Neural cell (in vitro differentiated cells): ENCODE data around the gene HRK. TPM values are rescaled to one million over a fixed set of nuclear protein-coding genes. Genes with fewer than 3 reads are reported as not detected.

ENCODE experiments used
- H2AFZ ChIP-seq: fragments of 200-600, 300-800 bp; sonication (generic), shearing (Covaris generic); 2 replicates; pipeline ENCODE4 v1.6.0; 2014; ENCODE audit warnings: low read depth, mild to moderate bottlenecking, antibody characterized with exemption, low read length, moderate library complexity
- H3F3A ChIP-seq: fragments of 200-600 bp; shearing (Covaris generic); 2 replicates; pipeline ENCODE4 v1.6.1; 2016; ENCODE audit warnings: mild to moderate bottlenecking, moderate library complexity, mixed read lengths, antibody characterized with exemption, low read length; ENCODE audit not compliant: insufficient read depth, poor library complexity, severe bottlenecking
- H3K27ac ChIP-seq: fragments of 200-600, 300-800 bp; sonication (generic), shearing (Covaris generic); 2 replicates; pipeline ENCODE4 v1.5.1; 2014; ENCODE audit warnings: mild to moderate bottlenecking, low read length, moderate library complexity
- H3K27me3 ChIP-seq: fragments of 300-800, 200-600 bp; sonication (generic), shearing (Covaris generic); 2 replicates; pipeline ENCODE4 v1.6.0; 2014; ENCODE audit warnings: mild to moderate bottlenecking, low read depth, low read length, moderate library complexity; ENCODE audit not compliant: insufficient read depth
- H3K36me3 ChIP-seq: fragments of 300-800, 200-600 bp; sonication (generic), shearing (Covaris generic); 2 replicates; pipeline ENCODE4 v1.5.1; 2014; ENCODE audit warnings: mild to moderate bottlenecking, antibody characterized with exemption, low read length, moderate library complexity; ENCODE audit not compliant: insufficient read depth
- H3K4me2 ChIP-seq: fragments of 300-800, 200-600 bp; sonication (generic), shearing (Covaris generic); 2 replicates; pipeline ENCODE4 v1.6.0; 2014; ENCODE audit warnings: mild to moderate bottlenecking, low read length
- H3K4me3 ChIP-seq: fragments of 300-800, 200-600 bp; sonication (generic), shearing (Covaris generic); 2 replicates; pipeline ENCODE4 v1.5.1; 2014; ENCODE audit warnings: mild to moderate bottlenecking, low read length, moderate library complexity
- H3K79me2 ChIP-seq: fragments of 200-600 bp; shearing (Covaris generic); replicated peaks from 2 replicates; pipeline ENCODE4 v1.6.0; 2014; ENCODE audit warnings: mild to moderate bottlenecking, low read length, moderate library complexity; ENCODE audit not compliant: insufficient read depth
- H3K9ac ChIP-seq: fragments of 300-800, 200-600 bp; sonication (generic), shearing (Covaris generic); 2 replicates; pipeline ENCODE4 v1.6.1; 2016; ENCODE audit warnings: mild to moderate bottlenecking, low read length, mixed read lengths
- H3K9me2 ChIP-seq: fragments of 200-600 bp; shearing (Covaris generic); 2 replicates; pipeline ENCODE4 v1.6.1; 2016; ENCODE audit warnings: mild to moderate bottlenecking, low read length, mixed read lengths; ENCODE audit not compliant: insufficient read depth
- H3K9me3 ChIP-seq: fragments of 200-600, 300-800 bp; sonication (generic), shearing (Covaris generic); 2 replicates; pipeline ENCODE4 v1.6.1; 2016; ENCODE audit warnings: mild to moderate bottlenecking, mixed run types, low read length, moderate library complexity, mixed read lengths
- H4K20me1 ChIP-seq: fragments of 200-600 bp; shearing (Covaris generic); 2 replicates; pipeline ENCODE4 v1.6.1; 2016; ENCODE audit warnings: mild to moderate bottlenecking, mixed run types; ENCODE audit not compliant: insufficient read depth
- CTCF ChIP-seq: fragments of 450-650 bp; IDR thresholded peaks from 2 replicates; pipeline ENCODE4 v1.5.1; 2014; ENCODE audit warnings: antibody characterized with exemption, mild to moderate bottlenecking, moderate library complexity; ENCODE audit not compliant: poor library complexity, severe bottlenecking
- EP300 ChIP-seq: fragments of 450-650 bp; conservative IDR thresholded peaks from 2 replicates; pipeline ENCODE4 v1.6.1; 2014; ENCODE audit warnings: antibody characterized with exemption, mild to moderate bottlenecking, moderate library complexity; ENCODE audit not compliant: poor library complexity, severe bottlenecking
- EZH2 ChIP-seq: fragments of 200-600, 300-800 bp; shearing (Covaris generic), sonication (generic); IDR thresholded peaks from 2 replicates; pipeline ENCODE4 v1.6.1; 2014; ENCODE audit warnings: antibody characterized with exemption, low read length, borderline replicate concordance, mild to moderate bottlenecking; ENCODE audit not compliant: insufficient read depth, poor library complexity, severe bottlenecking
- MXI1 ChIP-seq: fragments of 450-650 bp; conservative IDR thresholded peaks from 2 replicates; pipeline ENCODE4 v1.6.1; 2014; ENCODE audit warnings: antibody characterized with exemption, mild to moderate bottlenecking; ENCODE audit not compliant: poor library complexity, severe bottlenecking
- POLR2AphosphoS5 ChIP-seq: IDR thresholded peaks from 2 replicates; pipeline ENCODE4 v1.6.1; 2012
- RAD21 ChIP-seq: fragments of 450-650 bp; conservative IDR thresholded peaks from 2 replicates; pipeline ENCODE4 v1.6.1; 2014; ENCODE audit warnings: antibody characterized with exemption, mild to moderate bottlenecking, moderate library complexity
- REST ChIP-seq: IDR thresholded peaks from 2 replicates; pipeline ENCODE4 v1.6.1; 2012; ENCODE audit warnings: borderline replicate concordance
- SMC3 ChIP-seq: fragments of 450-650 bp; conservative IDR thresholded peaks from 2 replicates; pipeline ENCODE4 v1.6.1; 2014; ENCODE audit warnings: antibody characterized with exemption, mild to moderate bottlenecking, moderate library complexity; ENCODE audit not compliant: poor library complexity
- TAF1 ChIP-seq: IDR thresholded peaks from 2 replicates; pipeline ENCODE4 v1.6.1; 2012; ENCODE audit warnings: low read depth
- polyA plus RNA-seq: library from polyadenylated mRNA; depleted of rRNA; stranded (reverse); fragments of >200 nt; gene quantifications from 2 replicates; pipeline ENCODE4 v1.2.3, GENCODE V29; 2014

HRK gene
- polyA plus RNA-seq, 1 donor from 2014 or later, result 1.4 TPM

- Histone ChIP-seq H3K27ac (peak overlapping the region; percentile 96), H3K9ac (peak overlapping the region; percentile 98), H3F3A (peaks cover 3% of the 10 kb centered on the region), H3K36me3 (no peaks in the 10 kb centered on the region), H2AFZ (no peak overlapping the region), H3K9me2 (no peaks in the 10 kb centered on the region), H3K79me2 (no peaks in the 10 kb centered on the region), H3K27me3 (no peaks in the 10 kb centered on the region), H4K20me1 (no peaks in the 10 kb centered on the region), H3K9me3 (no peaks in the 10 kb centered on the region), H3K4me2 (peak overlapping the region; percentile 67), H3K4me3 (peak overlapping the region; percentile 94)
- TF ChIP-seq SMC3 (no peak), TAF1 (no peak), EZH2 (no peak), RAD21 (no peak), MXI1 (no peak), REST (no peak), CTCF (no peak), POLR2AphosphoS5 (no peak), EP300 (no peak)
Measured at GRCh38 chr12:116820064-116820656, 61.1 kb downstream of the HRK start.

- Histone ChIP-seq H3K27me3 (no peaks in the 10 kb centered on the region), H3F3A (peaks cover 3% of the 10 kb centered on the region), H2AFZ (peak overlapping the region; percentile 98), H3K36me3 (no peaks in the 10 kb centered on the region), H3K27ac (peak overlapping the region; percentile 96), H3K79me2 (no peaks in the 10 kb centered on the region), H3K9me3 (no peaks in the 10 kb centered on the region), H3K4me3 (peak overlapping the region; percentile 94), H4K20me1 (no peaks in the 10 kb centered on the region), H3K9ac (peak overlapping the region; percentile 98), H3K4me2 (peak overlapping the region; percentile 99), H3K9me2 (no peaks in the 10 kb centered on the region)
- peak; percentile 35 for TF ChIP-seq CTCF
- TF ChIP-seq EZH2, result no peak
- TF ChIP-seq TAF1, result no peak
- TF ChIP-seq RAD21, result peak; percentile 47
- peak; percentile 54 for TF ChIP-seq SMC3
- TF ChIP-seq EP300, result peak; percentile 81
- no peak for TF ChIP-seq REST
- TF ChIP-seq MXI1, result peak; percentile 87
- peak; percentile 80 for TF ChIP-seq POLR2AphosphoS5
Measured at GRCh38 chr12:116818948-116819832, 62.1 kb downstream of the HRK start.
